ENCODE results near the gene NR2F1-AS1.

Gene NR2F1-AS1

GRCh38 chr5:93403141-93403928, 177.7 kb downstream of the NR2F1-AS1 start:
- no peak for DNase-seq (ENCODE audit: extremely low read depth, insufficient read length)
- TF ChIP-seq CTCF (IDR thresholded peaks at IDR 0.05; ENCODE audit: insufficient read depth, low read length, poor library complexity, severe bottlenecking): no peak
- Histone ChIP-seq H3K4me3 (replicated peaks; ENCODE audit: low read depth, low read length) (no peak overlapping the region), H3K27me3 (replicated peaks; ENCODE audit: control insufficient read depth, insufficient read depth, low read length) (no peaks in the 10 kb centered on the region), H3K36me3 (ENCODE audit: control insufficient read depth, insufficient read depth, low read length) (no peaks in the 10 kb centered on the region)

GRCh38 chr5:93402451-93402850, 178.6 kb downstream of the NR2F1-AS1 start:
- no peak for DNase-seq (ENCODE audit: extremely low read depth, insufficient read length)
- Histone ChIP-seq H3K36me3 (ENCODE audit: control insufficient read depth, insufficient read depth, low read length) (no peaks in the 10 kb centered on the region), H3K4me3 (replicated peaks; ENCODE audit: low read depth, low read length) (no peak overlapping the region), H3K27me3 (replicated peaks; ENCODE audit: control insufficient read depth, insufficient read depth, low read length) (no peaks in the 10 kb centered on the region)
- TF ChIP-seq CTCF (IDR thresholded peaks at IDR 0.05; ENCODE audit: insufficient read depth, low read length, poor library complexity, severe bottlenecking): no peak

- TF ChIP-seq CTCF (IDR thresholded peaks at IDR 0.05; ENCODE audit: insufficient read depth, low read length, poor library complexity, severe bottlenecking): no peak
- no peak for DNase-seq (ENCODE audit: extremely low read depth, insufficient read length)
These were observed 179.3 kb downstream of the NR2F1-AS1 start for GRCh38 chr5:93401634-93402213.

GRCh38 chr5:93399675-93400074, 181.3 kb downstream of the NR2F1-AS1 start:
- no peak overlapping the region for H3K4me3 ChIP-seq (replicated peaks; ENCODE audit: low read depth, low read length)
- H3K27me3 ChIP-seq (replicated peaks; ENCODE audit: control insufficient read depth, insufficient read depth, low read length): no peaks in the 10 kb centered on the region
- H3K36me3 ChIP-seq (ENCODE audit: control insufficient read depth, insufficient read depth, low read length): no peaks in the 10 kb centered on the region
- no peak for TF ChIP-seq CTCF (IDR thresholded peaks at IDR 0.05; ENCODE audit: insufficient read depth, low read length, poor library complexity, severe bottlenecking)
- no peak for DNase-seq (ENCODE audit: extremely low read depth, insufficient read length)

More at GRCh38 chr5:93401634-93402213, 179.3 kb downstream of the NR2F1-AS1 start:
- no peaks in the 10 kb centered on the region for H3K36me3 ChIP-seq (ENCODE audit: control insufficient read depth, insufficient read depth, low read length)
- H3K27me3 ChIP-seq (replicated peaks; ENCODE audit: control insufficient read depth, insufficient read depth, low read length): no peaks in the 10 kb centered on the region
- no peak overlapping the region for H3K4me3 ChIP-seq (replicated peaks; ENCODE audit: low read depth, low read length)

GRCh38 chr5:93395971-93396379, 185.0 kb downstream of the NR2F1-AS1 start:
- DNase-seq (ENCODE audit: extremely low read depth, insufficient read length): no peak
- H3K27me3 ChIP-seq (replicated peaks; ENCODE audit: control insufficient read depth, insufficient read depth, low read length): no peaks in the 10 kb centered on the region
- no peak for TF ChIP-seq CTCF (IDR thresholded peaks at IDR 0.05; ENCODE audit: insufficient read depth, low read length, poor library complexity, severe bottlenecking)
- H3K36me3 ChIP-seq (ENCODE audit: control insufficient read depth, insufficient read depth, low read length): no peaks in the 10 kb centered on the region
- H3K4me3 ChIP-seq (replicated peaks; ENCODE audit: low read depth, low read length): no peak overlapping the region

Data from GM06990 (cell line).